Hepatocyte (in vitro differentiated cells): ENCODE measurements around the gene MATCAP1. TPM values are rescaled to one million over a fixed set of nuclear protein-coding genes. Genes with fewer than 3 reads are reported as not detected.
A peak's percentile ranks its signal among the peaks of the same experiment; 100 is the strongest.

Experiments
- DNase-seq: peaks from one replicate; pipeline ENCODE4 v3.0.0-alpha.2; 2016; ENCODE audit warnings: low spot score
- H2AFZ ChIP-seq: fragments of 200-600 bp; sonication (generic); 2 replicates; pipeline ENCODE4 v1.6.0; 2016; ENCODE audit warnings: antibody characterized with exemption, mild to moderate bottlenecking
- H3K27ac ChIP-seq: fragments of 200-600 bp; sonication (generic); 2 replicates; pipeline ENCODE4 v1.5.1; 2016; ENCODE audit warnings: mild to moderate bottlenecking
- H3K27me3 ChIP-seq: fragments of 200-600 bp; sonication (generic); 2 replicates; pipeline ENCODE4 v1.6.1; 2016
- H3K36me3 ChIP-seq: fragments of 200-600 bp; sonication (generic); replicated peaks from 2 replicates; pipeline ENCODE4 v1.5.1; 2016; ENCODE audit warnings: low read depth; ENCODE audit not compliant: insufficient read depth
- H3K4me1 ChIP-seq: fragments of 200-600 bp; sonication (generic); 2 replicates; pipeline ENCODE4 v1.5.1; 2016; ENCODE audit warnings: mild to moderate bottlenecking, moderate library complexity; ENCODE audit not compliant: insufficient read depth
- H3K4me2 ChIP-seq: fragments of 200-600 bp; sonication (generic); 2 replicates; pipeline ENCODE4 v1.6.0; 2016
- H3K4me3 ChIP-seq: fragments of 200-600 bp; sonication (generic); 2 replicates; pipeline ENCODE4 v1.5.1; 2016; ENCODE audit warnings: mild to moderate bottlenecking
- H3K79me2 ChIP-seq: fragments of 200-600 bp; sonication (generic); 2 replicates; pipeline ENCODE4 v1.6.0; 2017; ENCODE audit warnings: mild to moderate bottlenecking
- H3K9me2 ChIP-seq: fragments of 200-600 bp; sonication (generic); replicated peaks from 2 replicates; pipeline ENCODE4 v1.6.0; 2017; ENCODE audit warnings: mild to moderate bottlenecking; ENCODE audit not compliant: insufficient read depth
- H3K9me3 ChIP-seq: fragments of 200-600 bp; sonication (generic); 2 replicates; pipeline ENCODE4 v1.5.1; 2016; ENCODE audit warnings: low read depth, mild to moderate bottlenecking
- H4K20me1 ChIP-seq: fragments of 200-600 bp; sonication (generic); 2 replicates; pipeline ENCODE4 v1.6.0; 2016; ENCODE audit warnings: mild to moderate bottlenecking; ENCODE audit not compliant: insufficient read depth, poor library complexity, severe bottlenecking
- EZH2 ChIP-seq: fragments of 200-600 bp; sonication (generic); IDR thresholded peaks from 2 replicates; pipeline ENCODE4 v1.6.1; 2016; ENCODE audit warnings: antibody characterized with exemption, mild to moderate bottlenecking, borderline replicate concordance
- EZH2phosphoT487 ChIP-seq: fragments of 200-600 bp; sonication (generic); IDR thresholded peaks from one replicate; pipeline ENCODE4 v1.6.1; 2018; ENCODE audit warnings: antibody characterized with exemption, mild to moderate bottlenecking, low read depth, moderate library complexity; ENCODE audit not compliant: unreplicated experiment, severe bottlenecking
- WGBS: methylation state at CpG from one replicate; pipeline ENCODE4 v1.1.6; 2016; ENCODE audit warnings: low lambda C conversion rate; ENCODE audit errors: missing lambda C conversion rate; 5-methylcytosine and 5-hydroxymethylcytosine counted together
- polyA plus RNA-seq: library from polyadenylated mRNA; unstranded; fragments of >200 nt; fragmentation: Nextera tagmentation; extraction: Ambion mirVana; gene quantifications from 2 replicates; pipeline ENCODE4 v1.2.1, GENCODE V29; 2016
- total RNA-seq: library from RNA; depleted of rRNA; stranded (reverse); fragments of >200 nt; gene quantifications from 2 replicates; pipeline ENCODE4 v1.2.3, GENCODE V29; 2014
- TF ChIP-seq, protein P1 (sequence below): fragments of 200-600 bp; sonication (generic); IDR thresholded peaks from 2 replicates; pipeline ENCODE4 v1.5.1; 2016; ENCODE audit warnings: antibody characterized with exemption, mild to moderate bottlenecking; ENCODE audit not compliant: poor library complexity

MATCAP1 gene
- total and polyA plus RNA-seq, 2 experiments from 2014 or later: 22.3 to 25.4 TPM

GRCh38 chr16:67165121-67166078 is 18.4 kb downstream of the MATCAP1 start:
- peaks cover 4% of the 10 kb centered on the region for H4K20me1 ChIP-seq
- peak overlapping the region; percentile 90 for H3K4me2 ChIP-seq
- H3K9me3 ChIP-seq: no peaks in the 10 kb centered on the region
- H3K27ac ChIP-seq: no peak overlapping the region
- H3K27me3 ChIP-seq: peaks cover 75% of the 10 kb centered on the region
- WGBS: 8% methylated on average over 72 of the region's 85 CpGs
- no peak for DNase-seq
- peak overlapping the region; percentile 26 for H2AFZ ChIP-seq
- H3K79me2 ChIP-seq: no peaks in the 10 kb centered on the region
- no peak overlapping the region for H3K4me3 ChIP-seq
- no peaks in the 10 kb centered on the region for H3K36me3 ChIP-seq
- peaks cover 47% of the 10 kb centered on the region for H3K4me1 ChIP-seq
- TF ChIP-seq, protein P1, sequence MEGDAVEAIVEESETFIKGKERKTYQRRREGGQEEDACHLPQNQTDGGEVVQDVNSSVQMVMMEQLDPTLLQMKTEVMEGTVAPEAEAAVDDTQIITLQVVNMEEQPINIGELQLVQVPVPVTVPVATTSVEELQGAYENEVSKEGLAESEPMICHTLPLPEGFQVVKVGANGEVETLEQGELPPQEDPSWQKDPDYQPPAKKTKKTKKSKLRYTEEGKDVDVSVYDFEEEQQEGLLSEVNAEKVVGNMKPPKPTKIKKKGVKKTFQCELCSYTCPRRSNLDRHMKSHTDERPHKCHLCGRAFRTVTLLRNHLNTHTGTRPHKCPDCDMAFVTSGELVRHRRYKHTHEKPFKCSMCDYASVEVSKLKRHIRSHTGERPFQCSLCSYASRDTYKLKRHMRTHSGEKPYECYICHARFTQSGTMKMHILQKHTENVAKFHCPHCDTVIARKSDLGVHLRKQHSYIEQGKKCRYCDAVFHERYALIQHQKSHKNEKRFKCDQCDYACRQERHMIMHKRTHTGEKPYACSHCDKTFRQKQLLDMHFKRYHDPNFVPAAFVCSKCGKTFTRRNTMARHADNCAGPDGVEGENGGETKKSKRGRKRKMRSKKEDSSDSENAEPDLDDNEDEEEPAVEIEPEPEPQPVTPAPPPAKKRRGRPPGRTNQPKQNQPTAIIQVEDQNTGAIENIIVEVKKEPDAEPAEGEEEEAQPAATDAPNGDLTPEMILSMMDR: no peak
- TF ChIP-seq EZH2phosphoT487 (peak; percentile 63), EZH2 (peak; percentile 90)
- no peaks in the 10 kb centered on the region for H3K9me2 ChIP-seq

DNA sequence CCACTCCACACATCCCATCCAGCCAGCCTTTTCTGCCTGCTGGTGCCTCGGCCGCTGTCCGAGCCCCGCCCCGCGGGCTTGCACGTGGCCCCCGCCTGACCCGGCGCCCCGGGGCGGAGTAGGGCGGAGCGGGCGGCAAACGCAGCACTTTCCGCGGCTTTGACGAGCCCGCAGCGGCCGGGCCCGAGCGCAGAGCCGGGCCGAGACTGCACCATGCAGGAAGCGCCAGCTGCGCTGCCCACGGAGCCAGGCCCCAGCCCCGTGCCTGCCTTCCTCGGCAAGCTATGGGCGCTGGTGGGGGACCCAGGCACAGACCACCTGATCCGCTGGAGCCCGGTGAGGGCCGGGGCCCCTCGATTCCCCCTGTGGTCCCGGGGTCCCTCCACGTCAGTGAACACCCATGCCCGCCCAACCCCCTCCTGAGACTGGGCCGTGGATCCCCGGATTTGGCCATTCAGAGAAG is 19.1 kb downstream of the MATCAP1 start, which contains the start of gene HSF4:
Gene HSF4, plus strand, starts transcription at position 147 of the 463 bp plus-strand sequence. Its CDS starts 67 bp downstream, at position 214.
- H3K4me1 ChIP-seq: peaks cover 41% of the 10 kb centered on the region
- DNase-seq: peak; percentile 59
- H3K4me2 ChIP-seq: peak within 1 kb of the TSS; percentile 90
- H3K9me2 ChIP-seq: no peaks in the 10 kb centered on the region
- no peaks in the 10 kb centered on the region for H3K79me2 ChIP-seq
- H2AFZ ChIP-seq: peak within 1 kb of the TSS; percentile 26
- H3K9me3 ChIP-seq: no peaks in the 10 kb centered on the region
- no peak within 1 kb of the TSS for H3K4me3 ChIP-seq
- WGBS: 4% methylated on average over 40 of the region's 41 CpGs
- TF ChIP-seq, protein P1: no peak
- TF ChIP-seq EZH2phosphoT487 (peak; percentile 52), EZH2 (peak; percentile 40)
- H3K27ac ChIP-seq: no peak within 1 kb of the TSS
- peaks cover 4% of the 10 kb centered on the region for H4K20me1 ChIP-seq
- peaks cover 75% of the 10 kb centered on the region for H3K27me3 ChIP-seq
- no peaks in the 10 kb centered on the region for H3K36me3 ChIP-seq

DNA sequence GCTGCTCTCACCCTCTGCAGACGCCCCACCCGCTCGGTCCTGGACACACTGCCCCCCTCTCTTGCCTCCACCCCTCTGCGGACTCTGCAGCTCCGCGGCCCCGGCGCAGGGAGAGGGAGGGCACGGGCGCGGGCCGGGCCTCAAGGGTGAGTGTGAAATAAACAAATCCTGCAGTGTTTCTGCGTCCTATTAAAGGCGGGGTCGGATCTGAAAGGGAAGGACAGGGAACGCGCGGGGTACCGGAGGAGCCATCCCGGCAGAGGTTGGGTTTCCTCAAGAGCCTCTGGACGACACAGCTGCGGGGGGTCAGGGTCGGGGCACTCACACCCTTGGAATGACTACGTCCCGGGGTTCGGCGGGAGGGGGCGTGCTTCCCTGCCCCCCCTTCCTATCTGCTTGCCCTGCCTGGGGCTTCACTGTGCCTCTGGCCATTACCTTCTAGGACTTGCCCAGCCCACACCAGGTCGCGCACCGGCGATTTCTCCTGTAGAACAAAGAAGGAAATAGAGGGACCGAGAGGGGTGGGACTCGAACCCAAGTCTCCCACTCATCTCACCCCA is 19.7 kb downstream of the MATCAP1 start:
- Histone ChIP-seq H3K27ac (no peak overlapping the region), H2AFZ (no peak overlapping the region), H3K9me2 (no peaks in the 10 kb centered on the region), H4K20me1 (peaks cover 4% of the 10 kb centered on the region), H3K9me3 (no peaks in the 10 kb centered on the region), H3K36me3 (no peaks in the 10 kb centered on the region), H3K4me1 (peaks cover 38% of the 10 kb centered on the region), H3K27me3 (peaks cover 75% of the 10 kb centered on the region), H3K79me2 (no peaks in the 10 kb centered on the region), H3K4me2 (peak overlapping the region; percentile 90), H3K4me3 (no peak overlapping the region)
- no peak for TF ChIP-seq EZH2phosphoT487
- TF ChIP-seq EZH2: peak; percentile 6
- TF ChIP-seq, protein P1: no peak
- DNase-seq: no peak
- WGBS: 2% methylated on average over 27 of the region's 34 CpGs
